ENCODE measurements around the gene RIIAD1.
"Not testable (repeated sequence)": the region's sequence is repeated elsewhere in the genome, so short reads cannot be mapped to it uniquely, and the experiment has no call there.

RIIAD1 gene

DNA sequence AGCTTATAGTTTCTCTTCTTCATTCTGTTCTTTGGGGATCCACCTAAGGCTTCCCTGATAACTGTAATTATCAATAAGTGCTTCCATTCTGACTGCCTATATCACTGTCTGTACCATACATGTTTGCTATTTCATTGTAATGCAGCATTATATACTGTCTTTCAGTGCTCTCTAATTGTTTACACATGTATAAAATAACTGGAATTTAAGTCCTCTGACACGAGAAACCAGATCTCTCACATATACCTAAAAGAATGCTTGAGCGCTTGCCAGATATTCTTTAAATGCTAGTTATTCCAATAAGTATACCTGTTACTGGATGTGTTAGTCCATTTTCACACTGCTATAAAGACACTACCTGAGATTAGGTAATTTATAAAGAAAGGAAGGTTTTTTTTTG, 39.4 kb upstream of the RIIAD1 start:
- H3K23ac ChIP-seq (ENCODE audit: low read length) = no peak overlapping the region
- H3K9ac ChIP-seq (ENCODE audit: low read length) = no peak overlapping the region
- no peaks in the 10 kb centered on the region for H3K9me3 ChIP-seq (ENCODE audit: insufficient read depth, low read depth, low read length)
- no peaks in the 10 kb centered on the region for H3K79me1 ChIP-seq (ENCODE audit: low read length)
- H3K4me2 ChIP-seq (ENCODE audit: low read length) = no peak overlapping the region
- H3K79me2 ChIP-seq (ENCODE audit: control insufficient read depth, insufficient read depth, low read length, poor library complexity) = no peaks in the 10 kb centered on the region
- H4K8ac ChIP-seq (ENCODE audit: low read depth, low read length) = no peak overlapping the region
- H3K27ac ChIP-seq (ENCODE audit: low read depth, low read length) = no peak overlapping the region
- no peak overlapping the region for H3K14ac ChIP-seq (ENCODE audit: low read length)
- H2AFZ ChIP-seq (ENCODE audit: insufficient read depth, low read length, poor library complexity) = no peak overlapping the region
- H4K91ac ChIP-seq (ENCODE audit: low read depth, low read length) = no peak overlapping the region
- WGBS (ENCODE audit: extremely low coverage, insufficient coverage, insufficient read length) = no CpG with 5 or more reads among the region's 2 CpGs
- no peak overlapping the region for H2BK120ac ChIP-seq (ENCODE audit: insufficient read depth, low read length, poor library complexity)
- no peak overlapping the region for H3K4me3 ChIP-seq (ENCODE audit: low read depth, low read length)
- H4K12ac ChIP-seq (ENCODE audit: low read depth, low read length) = no peak overlapping the region
- no peak overlapping the region for H2BK5ac ChIP-seq (ENCODE audit: low read depth, low read length, poor library complexity)
- no peak for DNase-seq
- H3K4me1 ChIP-seq (ENCODE audit: control insufficient read depth in 1 of 2, insufficient read depth in 2 of 2, low read length in 2 of 2) = no peaks in the 10 kb centered on the region
- no peaks in the 10 kb centered on the region for H3K27me3 ChIP-seq (ENCODE audit: insufficient read depth, low read length)
- H2AK5ac ChIP-seq (ENCODE audit: low read length) = no peak overlapping the region
- peaks cover 3 to 7% of the 10 kb centered on the region in 2 experiments for H3K36me3 ChIP-seq (ENCODE audit: control insufficient read depth in 1 of 2, insufficient read depth in 2 of 2, low read length in 2 of 2)
- H2BK12ac ChIP-seq (ENCODE audit: low read length) = no peak overlapping the region
- H3K4ac ChIP-seq (ENCODE audit: low read depth, low read length) = no peak overlapping the region
- H3K18ac ChIP-seq (ENCODE audit: low read length) = no peak overlapping the region

DNA sequence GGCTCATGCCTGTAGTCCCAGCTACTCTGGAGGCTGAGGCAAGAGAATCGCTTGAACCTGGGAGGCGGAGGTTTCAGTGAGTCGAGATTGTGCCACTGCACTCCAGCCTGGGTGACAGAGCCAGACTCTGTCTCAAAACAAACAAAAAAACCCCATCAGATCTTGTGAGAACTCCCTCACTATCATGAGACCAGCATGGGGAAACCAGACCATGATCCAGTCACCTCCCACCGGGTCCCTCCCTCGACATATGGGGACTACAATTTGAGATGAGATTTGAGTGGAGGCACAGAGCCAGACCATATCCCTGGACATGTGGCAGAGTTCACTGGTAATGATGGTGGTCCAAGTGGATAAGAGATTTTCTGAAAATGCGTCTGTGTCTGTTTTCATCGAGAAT, 38.4 kb upstream of the RIIAD1 start:
- DNase-seq; H3K18ac ChIP-seq (ENCODE audit: low read length); H3K4me2 ChIP-seq (ENCODE audit: low read length); H4K91ac ChIP-seq (ENCODE audit: low read depth, low read length); H2AFZ ChIP-seq (ENCODE audit: insufficient read depth, low read length, poor library complexity); H2BK120ac ChIP-seq (ENCODE audit: insufficient read depth, low read length, poor library complexity); H4K8ac ChIP-seq (ENCODE audit: low read depth, low read length); H3K4ac ChIP-seq (ENCODE audit: low read depth, low read length); H2BK5ac ChIP-seq (ENCODE audit: low read depth, low read length, poor library complexity); H3K4me3 ChIP-seq (ENCODE audit: low read depth, low read length); H2BK12ac ChIP-seq (ENCODE audit: low read length); H3K36me3 ChIP-seq (ENCODE audit: control insufficient read depth in 1 of 2, insufficient read depth in 2 of 2, low read length in 2 of 2); H3K4me1 ChIP-seq (ENCODE audit: control insufficient read depth in 1 of 2, insufficient read depth in 2 of 2, low read length in 2 of 2); H3K9ac ChIP-seq (ENCODE audit: low read length); H3K23ac ChIP-seq (ENCODE audit: low read length); H3K9me3 ChIP-seq (ENCODE audit: insufficient read depth, low read depth, low read length); H4K12ac ChIP-seq (ENCODE audit: low read depth, low read length); H3K79me2 ChIP-seq (ENCODE audit: control insufficient read depth, insufficient read depth, low read length, poor library complexity); H3K14ac ChIP-seq (ENCODE audit: low read length); H3K27me3 ChIP-seq (ENCODE audit: insufficient read depth, low read length); H3K79me1 ChIP-seq (ENCODE audit: low read length); H3K27ac ChIP-seq (ENCODE audit: low read depth, low read length); H2AK5ac ChIP-seq (ENCODE audit: low read length): not testable (repeated sequence)
- WGBS (ENCODE audit: extremely low coverage, insufficient coverage, insufficient read length) = no CpG with 5 or more reads among the region's 7 CpGs

DNA sequence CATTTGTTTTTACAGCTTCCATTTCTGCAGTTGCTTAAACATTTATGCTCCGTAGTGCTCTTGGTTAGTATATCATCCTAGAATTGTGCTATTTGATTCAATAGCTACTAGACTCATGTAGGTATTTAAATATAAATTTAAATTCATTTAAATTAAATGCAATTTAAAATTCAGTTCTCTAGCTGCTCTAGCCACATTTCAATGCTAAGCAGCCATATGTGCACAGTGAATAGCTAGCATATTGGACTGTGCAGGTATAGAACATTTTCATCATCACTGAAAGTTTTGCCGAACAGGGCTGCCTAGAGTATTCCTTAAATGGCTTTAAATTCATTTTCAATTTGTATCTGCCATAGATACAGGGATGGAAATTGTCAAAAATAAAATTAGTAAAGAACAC, 37.2 kb upstream of the RIIAD1 start:
- H3K79me1 ChIP-seq (ENCODE audit: low read length) = no peaks in the 10 kb centered on the region
- H3K23ac ChIP-seq (ENCODE audit: low read length) = no peak overlapping the region
- no peak for DNase-seq
- H3K27ac ChIP-seq (ENCODE audit: low read depth, low read length) = no peak overlapping the region
- no peak overlapping the region for H3K18ac ChIP-seq (ENCODE audit: low read length)
- no peaks in the 10 kb centered on the region for H3K79me2 ChIP-seq (ENCODE audit: control insufficient read depth, insufficient read depth, low read length, poor library complexity)
- no peak overlapping the region for H4K8ac ChIP-seq (ENCODE audit: low read depth, low read length)
- H3K36me3 ChIP-seq (ENCODE audit: control insufficient read depth in 1 of 2, insufficient read depth in 2 of 2, low read length in 2 of 2) = peaks cover 3 to 7% of the 10 kb centered on the region in 2 experiments
- H3K4me3 ChIP-seq (ENCODE audit: low read depth, low read length) = no peak overlapping the region
- no peak overlapping the region for H2BK12ac ChIP-seq (ENCODE audit: low read length)
- no peak overlapping the region for H4K91ac ChIP-seq (ENCODE audit: low read depth, low read length)
- H2AFZ ChIP-seq (ENCODE audit: insufficient read depth, low read length, poor library complexity) = no peak overlapping the region
- no CpG with 5 or more reads among the region's 2 CpGs for WGBS (ENCODE audit: extremely low coverage, insufficient coverage, insufficient read length)
- no peak overlapping the region for H2BK5ac ChIP-seq (ENCODE audit: low read depth, low read length, poor library complexity)
- H3K27me3 ChIP-seq (ENCODE audit: insufficient read depth, low read length) = no peaks in the 10 kb centered on the region
- no peak overlapping the region for H2AK5ac ChIP-seq (ENCODE audit: low read length)
- H3K4ac ChIP-seq (ENCODE audit: low read depth, low read length) = no peak overlapping the region
- no peaks in the 10 kb centered on the region for H3K4me1 ChIP-seq (ENCODE audit: control insufficient read depth in 1 of 2, insufficient read depth in 2 of 2, low read length in 2 of 2)
- no peak overlapping the region for H3K4me2 ChIP-seq (ENCODE audit: low read length)
- no peak overlapping the region for H3K14ac ChIP-seq (ENCODE audit: low read length)
- no peak overlapping the region for H4K12ac ChIP-seq (ENCODE audit: low read depth, low read length)
- no peaks in the 10 kb centered on the region for H3K9me3 ChIP-seq (ENCODE audit: insufficient read depth, low read depth, low read length)
- H3K9ac ChIP-seq (ENCODE audit: low read length) = no peak overlapping the region
- H2BK120ac ChIP-seq (ENCODE audit: insufficient read depth, low read length, poor library complexity) = no peak overlapping the region

DNA sequence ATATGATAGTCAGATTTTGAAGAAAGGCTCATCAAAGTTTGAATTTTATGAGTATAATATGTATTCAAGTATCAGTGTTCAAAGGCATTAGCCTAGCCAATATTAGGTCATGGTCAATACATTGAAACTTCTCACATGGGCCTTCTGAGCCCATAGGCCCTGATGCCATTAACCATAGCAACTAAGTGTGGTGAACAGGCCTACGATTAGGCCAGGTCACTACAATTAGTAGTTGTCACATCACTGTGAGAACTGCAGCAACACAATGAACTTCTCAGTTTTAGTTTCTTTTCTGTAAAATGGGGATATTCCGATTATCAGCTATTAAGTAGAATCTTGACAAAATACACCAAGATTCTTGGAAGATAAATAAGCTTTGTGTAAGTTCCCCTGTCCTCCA, 34.8 kb upstream of the RIIAD1 start:
- Histone ChIP-seq H4K12ac (ENCODE audit: low read depth, low read length) (no peak overlapping the region), H2BK120ac (ENCODE audit: insufficient read depth, low read length, poor library complexity) (no peak overlapping the region), H3K9ac (ENCODE audit: low read length) (no peak overlapping the region), H3K4ac (ENCODE audit: low read depth, low read length) (no peak overlapping the region), H3K14ac (ENCODE audit: low read length) (no peak overlapping the region), H3K36me3 (ENCODE audit: control insufficient read depth in 1 of 2, insufficient read depth in 2 of 2, low read length in 2 of 2) (peaks cover 5% of the 10 kb centered on the region in 2 experiments), H2BK5ac (ENCODE audit: low read depth, low read length, poor library complexity) (no peak overlapping the region), H4K91ac (ENCODE audit: low read depth, low read length) (no peak overlapping the region), H3K27me3 (ENCODE audit: insufficient read depth, low read length) (no peaks in the 10 kb centered on the region), H3K4me3 (ENCODE audit: low read depth, low read length) (no peak overlapping the region), H2AFZ (ENCODE audit: insufficient read depth, low read length, poor library complexity) (no peak overlapping the region), H4K8ac (ENCODE audit: low read depth, low read length) (no peak overlapping the region), H3K18ac (ENCODE audit: low read length) (no peak overlapping the region), H3K79me1 (ENCODE audit: low read length) (no peaks in the 10 kb centered on the region), H3K9me3 (ENCODE audit: insufficient read depth, low read depth, low read length) (no peaks in the 10 kb centered on the region), H2AK5ac (ENCODE audit: low read length) (no peak overlapping the region), H3K27ac (ENCODE audit: low read depth, low read length) (no peak overlapping the region), H2BK12ac (ENCODE audit: low read length) (no peak overlapping the region), H3K79me2 (ENCODE audit: control insufficient read depth, insufficient read depth, low read length, poor library complexity) (no peaks in the 10 kb centered on the region), H3K4me1 (ENCODE audit: control insufficient read depth in 1 of 2, insufficient read depth in 2 of 2, low read length in 2 of 2) (no peaks in the 10 kb centered on the region), H3K23ac (ENCODE audit: low read length) (no peak overlapping the region), H3K4me2 (ENCODE audit: low read length) (no peak overlapping the region)
- DNase-seq = no peak
- no CpG with 5 or more reads among the region's 2 CpGs for WGBS (ENCODE audit: extremely low coverage, insufficient coverage, insufficient read length)
